GM12892 (cell line): ENCODE measurements around the gene CSE1L.

Experiments used
- POLR2A ChIP-seq: IDR thresholded peaks from 2 replicates; pipeline ENCODE4 v1.6.1; 2011; ENCODE audit warnings: low read depth, low read length, control low read depth
- POLR2AphosphoS5 ChIP-seq: IDR thresholded peaks from 2 replicates; pipeline ENCODE4 v1.6.1; 2011; ENCODE audit warnings: low read depth, low read length, control low read depth

DNA sequence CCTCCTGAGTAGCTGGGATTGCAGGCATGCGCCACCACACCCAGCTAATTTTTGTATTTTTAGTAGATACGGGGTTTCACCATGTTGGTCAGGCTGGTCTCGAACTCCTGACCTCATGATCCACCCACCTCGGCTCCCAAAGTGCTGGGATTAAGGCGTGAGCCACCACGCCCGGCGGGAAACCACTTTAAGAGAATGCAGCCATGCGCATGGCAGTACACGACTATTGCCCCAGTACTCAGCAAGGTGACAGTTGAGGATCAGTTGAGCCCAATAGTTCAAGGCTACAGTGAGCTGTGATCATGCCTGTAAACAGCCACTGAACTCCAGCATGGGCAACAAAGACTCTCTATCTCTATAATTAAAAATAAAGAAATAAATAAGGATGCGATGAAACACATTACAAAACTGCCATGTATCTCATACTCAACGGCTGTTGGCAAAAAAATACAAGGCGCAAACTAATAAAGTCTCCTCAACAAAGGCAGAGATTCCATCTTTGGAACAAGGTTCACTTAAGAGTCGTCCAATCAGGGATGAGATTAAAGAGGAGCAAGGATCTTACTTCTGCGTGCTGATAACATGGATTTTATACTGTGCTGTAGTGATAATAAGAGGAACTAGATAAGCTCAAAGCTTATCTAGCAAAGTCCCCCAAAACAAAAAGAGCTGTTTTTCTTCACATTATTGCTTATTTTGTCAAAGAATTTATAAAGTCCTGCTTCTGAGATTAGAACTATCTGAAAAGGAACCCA lies 90.9 kb downstream of the CSE1L start:
- TF ChIP-seq POLR2AphosphoS5, result no peak
- TF ChIP-seq POLR2A, result no peak
